MM.1S (cell line): ENCODE results near the gene SLC6A7.

Experiments used
- DNase-seq: peaks from one replicate; pipeline ENCODE4 v3.0.0-alpha.2; 2015
- H2AFZ ChIP-seq: fragments of 300-600 bp; sonication (generic); 2 replicates; pipeline ENCODE4 v1.6.0; 2016; ENCODE audit warnings: antibody characterized with exemption, low read length
- H3F3A ChIP-seq: fragments of 300-600 bp; sonication (generic); 2 replicates; pipeline ENCODE4 v1.6.1; 2016; ENCODE audit warnings: mild to moderate bottlenecking, antibody characterized with exemption, low read length, moderate library complexity, mixed read lengths; ENCODE audit not compliant: insufficient read depth
- H3K27ac ChIP-seq: fragments of 300-600 bp; sonication (generic); 2 replicates; pipeline ENCODE4 v1.5.1; 2016; ENCODE audit warnings: mild to moderate bottlenecking, low read length
- H3K27me3 ChIP-seq: fragments of 300-600 bp; sonication (generic); replicated peaks from 2 replicates; pipeline ENCODE4 v1.6.0; 2016; ENCODE audit warnings: low read length; ENCODE audit not compliant: insufficient read depth
- H3K36me3 ChIP-seq: fragments of 300-600 bp; sonication (generic); replicated peaks from 2 replicates; pipeline ENCODE4 v1.6.1; 2016; ENCODE audit warnings: mild to moderate bottlenecking, low read length, mixed read lengths; ENCODE audit not compliant: insufficient read depth
- H3K4me1 ChIP-seq: fragments of 300-600 bp; sonication (generic); 2 replicates; pipeline ENCODE4 v1.6.1; 2016; ENCODE audit warnings: low read length, mixed read lengths
- H3K4me2 ChIP-seq: fragments of 300-600 bp; sonication (generic); 2 replicates; pipeline ENCODE4 v1.6.0; 2016; ENCODE audit warnings: low read depth, low read length
- H3K4me3 ChIP-seq: fragments of 300-600 bp; sonication (generic); 2 replicates; pipeline ENCODE4 v1.5.1; 2016; ENCODE audit warnings: low read length, mixed read lengths
- H3K79me2 ChIP-seq: fragments of 300-600 bp; sonication (generic); 2 replicates; pipeline ENCODE4 v1.6.1; 2016; ENCODE audit warnings: mixed run types, low read length, mixed read lengths
- H3K9ac ChIP-seq: fragments of 300-600 bp; sonication (generic); 2 replicates; pipeline ENCODE4 v1.6.1; 2016; ENCODE audit warnings: low read length, mixed read lengths
- H3K9me2 ChIP-seq: fragments of 300-600 bp; sonication (generic); replicated peaks from 2 replicates; pipeline ENCODE4 v1.6.1; 2016; ENCODE audit warnings: mild to moderate bottlenecking, low read length, mixed read lengths; ENCODE audit not compliant: insufficient read depth
- H3K9me3 ChIP-seq: fragments of 300-600 bp; sonication (generic); replicated peaks from 2 replicates; pipeline ENCODE4 v1.6.1; 2016; ENCODE audit warnings: mild to moderate bottlenecking, low read length, mixed read lengths; ENCODE audit not compliant: insufficient read depth
- H4K20me1 ChIP-seq: fragments of 300-600 bp; sonication (generic); 2 replicates; pipeline ENCODE4 v1.6.1; 2016; ENCODE audit warnings: mild to moderate bottlenecking, low read length, moderate library complexity, mixed read lengths; ENCODE audit not compliant: insufficient read depth
- CTCF ChIP-seq: fragments of 300-600 bp; sonication (generic); IDR thresholded peaks from 2 replicates; pipeline ENCODE4 v1.5.1; 2016; ENCODE audit warnings: antibody characterized with exemption, low read length, mixed read lengths
- EZH2 ChIP-seq: fragments of 300-600 bp; sonication (generic); optimal IDR thresholded peaks from 2 replicates; pipeline ENCODE3; 2017; ENCODE audit warnings: low read depth, mild to moderate bottlenecking, antibody characterized with exemption, low read length, mixed read lengths
- EZH2phosphoT487 ChIP-seq: fragments of 300-600 bp; sonication (generic); IDR thresholded peaks from 2 replicates; pipeline ENCODE4 v1.6.1; 2018; ENCODE audit warnings: antibody characterized with exemption, low read length

SLC6A7 gene

GRCh38 chr5:150245808-150246207 is 55.9 kb downstream of the SLC6A7 start:
- Histone ChIP-seq H3K9me3 (no peaks in the 10 kb centered on the region), H2AFZ (no peak overlapping the region), H3F3A (no peaks in the 10 kb centered on the region), H3K79me2 (no peaks in the 10 kb centered on the region), H3K4me2 (no peak overlapping the region), H3K4me1 (no peaks in the 10 kb centered on the region), H3K27ac (no peak overlapping the region), H3K4me3 (no peak overlapping the region), H3K27me3 (no peaks in the 10 kb centered on the region), H3K36me3 (no peaks in the 10 kb centered on the region), H3K9ac (no peak overlapping the region), H3K9me2 (no peaks in the 10 kb centered on the region), H4K20me1 (no peaks in the 10 kb centered on the region)
- no peak for TF ChIP-seq EZH2
- TF ChIP-seq CTCF, result no peak
- TF ChIP-seq EZH2phosphoT487, result no peak
- no peak for DNase-seq

- Histone ChIP-seq H4K20me1 (no peaks in the 10 kb centered on the region), H3K9me3 (no peaks in the 10 kb centered on the region), H3K4me2 (no peak overlapping the region), H3F3A (no peaks in the 10 kb centered on the region), H3K27ac (no peak overlapping the region), H3K4me3 (no peak overlapping the region), H2AFZ (no peak overlapping the region), H3K79me2 (no peaks in the 10 kb centered on the region), H3K4me1 (no peaks in the 10 kb centered on the region), H3K27me3 (no peaks in the 10 kb centered on the region), H3K9me2 (no peaks in the 10 kb centered on the region), H3K36me3 (no peaks in the 10 kb centered on the region), H3K9ac (no peak overlapping the region)
- no peak for TF ChIP-seq CTCF
- TF ChIP-seq EZH2, result no peak
- TF ChIP-seq EZH2phosphoT487, result no peak
- DNase-seq, result no peak
Measured at GRCh38 chr5:150246429-150246828, 56.6 kb downstream of the SLC6A7 start.

- TF ChIP-seq EZH2, result no peak
- no peak for TF ChIP-seq EZH2phosphoT487
- TF ChIP-seq CTCF, result no peak
- Histone ChIP-seq H3K4me2 (no peak overlapping the region), H3K79me2 (no peaks in the 10 kb centered on the region), H3K27ac (no peak overlapping the region), H3K9me2 (no peaks in the 10 kb centered on the region), H4K20me1 (no peaks in the 10 kb centered on the region), H3K9me3 (no peaks in the 10 kb centered on the region), H3K27me3 (no peaks in the 10 kb centered on the region), H3K9ac (no peak overlapping the region), H3K4me1 (no peaks in the 10 kb centered on the region), H3K4me3 (no peak overlapping the region), H2AFZ (no peak overlapping the region), H3K36me3 (no peaks in the 10 kb centered on the region), H3F3A (no peaks in the 10 kb centered on the region)
- DNase-seq, result no peak
Measured at GRCh38 chr5:150246835-150247234, 57.0 kb downstream of the SLC6A7 start.
